HepG2 (cell line): ENCODE results near the gene BZW1. TPM values are rescaled to one million over a fixed set of nuclear protein-coding genes. Genes with fewer than 3 reads are reported as not detected.

ENCODE experiments used
- ATAC-seq: fragments of 200-7000 bp; cut with Tn5 transposase; 3 replicates; pipeline ENCODE4 v1.9.1; 2020; ENCODE audit warnings: mild to moderate bottlenecking, moderate library complexity
- BruUV-seq: library from RNA; stranded (reverse); fragments of 400-500 nt; replicated peaks from 2 replicates; lab custom pipeline; 2021; lab: Mats Ljungman, UMichigan
- CTCF ChIA-PET: fragments of 300-600 bp; formaldehyde crosslinking; extraction: SDS; loops from one replicate; lab custom pipeline; 2021; ENCODE audit warnings: low total read pairs, inconsistent platforms, low intra/inter-chr PET ratio; lab: Yijun Ruan, JAX
- POLR2A ChIA-PET: fragments of 350-600 bp; sonication (Branson Sonifier 250); formaldehyde crosslinking; loops from one replicate; lab custom pipeline; 2020; ENCODE audit warnings: antibody characterized with exemption, inconsistent platforms; lab: Yijun Ruan, JAX
- DNase-seq: peaks from one replicate; pipeline ENCODE4 v3.0.0-alpha.2; 2015; ENCODE audit warnings: low spot score
- FAIRE-seq: peaks from 3 replicates; lab custom pipeline; 2011; peaks lifted over from hg19 to GRCh38; lab: Jason Lieb, UNC
- H2AFZ ChIP-seq: one replicate; pipeline ENCODE4 v1.6.1; 2011; ENCODE audit warnings: low read length, inconsistent platforms
- H3K27ac ChIP-seq: fragments of 300-600 bp; 3 replicates; pipeline ENCODE4 v1.8.0; 2011; ENCODE audit warnings: mixed run types, mild to moderate bottlenecking, mixed read lengths, low read length, inconsistent platforms; ENCODE audit not compliant: insufficient read depth; ENCODE audit errors: extremely low read length
- H3K27me3 ChIP-seq, 2 experiments: fragments of 200-600 bp in 1 of 2; 2 replicates in 1 of 2; 3 replicates in 1 of 2; pipeline versions ENCODE4 v1.6.0 to v1.8.0; 2011; ENCODE audit warnings: low read length in 2 of 2, mild to moderate bottlenecking in 2 of 2, moderate library complexity in 2 of 2, inconsistent platforms in 1 of 2; ENCODE audit not compliant: insufficient read depth in 2 of 2, control insufficient read depth in 1 of 2
- H3K36me3 ChIP-seq, 2 experiments: fragments of 200-600 bp in 1 of 2; replicated peaks in 1 of 2; 2 replicates in 1 of 2; 3 replicates in 1 of 2; pipeline versions ENCODE4 v1.5.1 to v1.8.0; 2011; ENCODE audit warnings: low read length in 2 of 2, inconsistent platforms in 1 of 2; ENCODE audit not compliant: insufficient read depth in 2 of 2, control insufficient read depth in 1 of 2
- H3K4me1 ChIP-seq: 2 replicates; pipeline ENCODE4 v1.5.1; 2012; ENCODE audit warnings: low read length, inconsistent platforms; ENCODE audit not compliant: insufficient read depth
- H3K4me2 ChIP-seq: 2 replicates; pipeline ENCODE4 v1.6.0; 2011; ENCODE audit warnings: low read depth, low read length, inconsistent platforms
- H3K4me3 ChIP-seq, 3 experiments: fragments of 200-600 bp in 1 of 3; sonication (generic), shearing (Covaris generic) in 1 of 3; replicated peaks in 1 of 3; 2 replicates each; pipeline ENCODE4 v1.5.1; 2011 to 2016; ENCODE audit warnings: low read length in 3 of 3, inconsistent platforms in 2 of 3, low read depth in 2 of 3, mild to moderate bottlenecking in 2 of 3, control low read depth in 1 of 3, mixed read lengths in 1 of 3; ENCODE audit not compliant: insufficient read depth in 1 of 3
- H3K79me2 ChIP-seq: one replicate; pipeline ENCODE4 v1.6.1; 2011; ENCODE audit warnings: low read length, inconsistent platforms; ENCODE audit not compliant: insufficient read depth
- H3K9ac ChIP-seq: 2 replicates; pipeline ENCODE4 v1.6.0; 2011; ENCODE audit warnings: mild to moderate bottlenecking, low read depth, low read length, inconsistent platforms; ENCODE audit not compliant: insufficient read depth
- H3K9me3 ChIP-seq: 2 replicates; pipeline ENCODE4 v1.5.1; 2012; ENCODE audit warnings: mild to moderate bottlenecking, low read length
- H4K20me1 ChIP-seq: 2 replicates; pipeline ENCODE4 v1.6.0; 2011; ENCODE audit warnings: inconsistent platforms, mild to moderate bottlenecking, low read length, moderate library complexity; ENCODE audit not compliant: insufficient read depth
- EP300 ChIP-seq, 3 experiments: sonication (generic) in 1 of 3; formaldehyde crosslinking in 1 of 3; IDR thresholded peaks; 2 replicates each; pipeline versions ENCODE4 v1.5.1 to v1.6.1; 2011 to 2020; ENCODE audit warnings: low read depth in 2 of 3, low read length in 2 of 3, borderline replicate concordance in 1 of 3, improper control_type of control experiment in 1 of 3, mild to moderate bottlenecking in 1 of 3, missing genetic modification reagents in 1 of 3, moderate library complexity in 1 of 3
- FOXA3 ChIP-seq: IDR thresholded peaks from 2 replicates; pipeline ENCODE4 v1.6.1; 2016; ENCODE audit warnings: missing genetic modification reagents, missing compliant biosample characterization
- KLF13 ChIP-seq: sonication (generic); formaldehyde crosslinking; IDR thresholded peaks from 2 replicates; pipeline ENCODE4 v1.4.0; 2020; ENCODE audit warnings: mild to moderate bottlenecking, missing genetic modification reagents
- MXD4 ChIP-seq: IDR thresholded peaks from 2 replicates; pipeline ENCODE4 v1.6.1; 2016; ENCODE audit warnings: mild to moderate bottlenecking, missing biosample characterization, missing genetic modification reagents
- SIN3B ChIP-seq: fragments of 150-350 bp; IDR thresholded peaks from 2 replicates; pipeline ENCODE4 v1.6.1; 2014; ENCODE audit warnings: low read length
- SNRNP70 ChIP-seq: fragments of 200-400 bp; formaldehyde crosslinking; IDR thresholded peaks from 2 replicates; pipeline ENCODE4 v1.6.1; 2017; ENCODE audit warnings: mild to moderate bottlenecking, low read depth, low read length, moderate library complexity
- TRAFD1 ChIP-seq: sonication (generic); formaldehyde crosslinking; IDR thresholded peaks from 2 replicates; pipeline ENCODE4 v1.5.1; 2020; ENCODE audit warnings: missing genetic modification reagents, mild to moderate bottlenecking, borderline replicate concordance
- ZBTB44 ChIP-seq: sonication (generic); formaldehyde crosslinking; IDR thresholded peaks from 2 replicates; pipeline ENCODE4 v1.4.0; 2020; ENCODE audit warnings: missing genetic modification reagents
- ZNF275 ChIP-seq: sonication (generic); formaldehyde crosslinking; IDR thresholded peaks from 2 replicates; pipeline ENCODE4 v1.8.0; 2022; ENCODE audit warnings: missing genetic modification reagents, mild to moderate bottlenecking, inconsistent platforms, borderline replicate concordance
- ZNF614 ChIP-seq: IDR thresholded peaks from 2 replicates; pipeline ENCODE4 v1.6.1; 2018; ENCODE audit warnings: missing biosample characterization, missing genetic modification reagents, inconsistent platforms, borderline replicate concordance
- ZNF839 ChIP-seq: sonication (generic); formaldehyde crosslinking; IDR thresholded peaks from 2 replicates; pipeline ENCODE4 v1.4.0; 2020; ENCODE audit warnings: missing genetic modification reagents, mild to moderate bottlenecking, borderline replicate concordance
- WGBS: methylation state at CpG from one replicate; pipeline ENCODE4 v1.1.6; 2017; ENCODE audit warnings: low lambda C conversion rate; 5-methylcytosine and 5-hydroxymethylcytosine counted together
- in situ Hi-C: cut with HindIII; loops from 2 replicates; pipeline ENCODE4 v1.10.0; 2017; ENCODE audit warnings: low pct_unique_long_range_greater_than_20kb; ENCODE audit not compliant: extremely low pct_ligation_motif_present
- intact Hi-C: fragments of 100-400 bp; cut with micrococcal nuclease; formaldehyde crosslinking; loops from one replicate; pipeline ENCODE4 v1.10.0; 2022; ENCODE audit not compliant: unreplicated experiment
- polyA plus RNA-seq, 8 experiments: library from polyadenylated mRNA; depleted of rRNA in 3 of 8; stranded (reverse) in 7 of 8; unstranded in 1 of 8; fragments of >200 nt; fragmentation: Illumina TruSeq in 4 of 8; extraction: Trizol in 4 of 8; gene quantifications; 2 replicates each; pipeline versions ENCODE4 v1.2.1 to v1.2.3, GENCODE V29; 2011 to 2016; ENCODE audit warnings: low read depth in 4 of 8, missing spikeins in 1 of 8, mixed read lengths in 1 of 8; ENCODE audit not compliant: insufficient read depth in 1 of 8
- total RNA-seq, 5 experiments: library from RNA; depleted of rRNA; stranded (reverse); fragments of >200 nt; fragmentation: Illumina TruSeq; extraction: Trizol; gene quantifications; 2 replicates each; pipeline ENCODE4 v1.2.3, GENCODE V29; 2016; ENCODE audit warnings: low read depth in 1 of 5
- TF ChIP-seq, protein P1 (sequence below): sonication (generic); formaldehyde crosslinking; IDR thresholded peaks from 2 replicates; pipeline ENCODE4 v1.9.0; 2021; ENCODE audit warnings: missing genetic modification reagents, borderline replicate concordance

The BZW1 gene
- total and polyA plus RNA-seq, 2 of the 13 experiments (the other 11 are each of a cell fraction or from before 2014, with no cell fraction given) = 106 to 384 TPM

DNA sequence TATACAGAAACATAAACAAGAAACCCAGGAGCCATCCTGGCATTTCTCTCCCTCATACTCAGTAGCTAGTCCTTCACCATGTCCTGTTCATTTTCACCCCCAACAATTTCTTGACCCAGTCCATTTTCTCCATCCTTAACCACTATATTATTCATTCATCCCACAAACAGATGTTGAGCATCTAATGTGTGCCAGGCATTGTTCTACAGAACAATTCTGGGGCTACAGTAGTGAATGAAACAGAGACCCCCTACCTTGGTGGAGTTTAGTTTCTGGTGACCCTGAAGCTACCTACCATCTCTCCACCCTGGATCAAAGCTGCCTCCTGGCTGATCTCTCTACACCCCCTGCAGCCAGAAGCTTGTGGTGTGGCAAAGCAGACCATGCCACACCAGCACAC lies 27.5 kb upstream of the BZW1 start:
- TF ChIP-seq ZNF614 = no peak
- TF ChIP-seq EP300 (IDR thresholded peaks at IDR 0.05; ENCODE audit: low read depth in 2 of 2, low read length in 2 of 2) = no peak
- TF ChIP-seq EP300 (CRISPR knock-in tag; IDR thresholded peaks at IDR 0.05; ENCODE audit: borderline replicate concordance) = no peak
- H3K27ac ChIP-seq = no peak overlapping the region
- FAIRE-seq (no peak), ATAC-seq (no peak), DNase-seq (no peak)
- no peaks in the 10 kb centered on the region for H3K36me3 ChIP-seq
- CTCF ChIA-PET = no interaction called here
- in situ Hi-C loops (no loop called here), intact Hi-C loops (no loop called here)
- H3K9me3 ChIP-seq = no peaks in the 10 kb centered on the region
- no peak overlapping the region for H2AFZ ChIP-seq
- no peak overlapping the region for H3K9ac ChIP-seq
- H4K20me1 ChIP-seq = no peaks in the 10 kb centered on the region
- BruUV-seq = no TSS peak
- no peak overlapping the region for H3K4me3 ChIP-seq
- H3K4me1 ChIP-seq = peaks cover 8% of the 10 kb centered on the region
- peaks cover 2 to 3% of the 10 kb centered on the region in 2 experiments; a peak in 2 of 5 replicates for H3K27me3 ChIP-seq
- H3K79me2 ChIP-seq = no peaks in the 10 kb centered on the region
- POLR2A ChIA-PET = no interaction called here
- no peak overlapping the region for H3K4me2 ChIP-seq

DNA sequence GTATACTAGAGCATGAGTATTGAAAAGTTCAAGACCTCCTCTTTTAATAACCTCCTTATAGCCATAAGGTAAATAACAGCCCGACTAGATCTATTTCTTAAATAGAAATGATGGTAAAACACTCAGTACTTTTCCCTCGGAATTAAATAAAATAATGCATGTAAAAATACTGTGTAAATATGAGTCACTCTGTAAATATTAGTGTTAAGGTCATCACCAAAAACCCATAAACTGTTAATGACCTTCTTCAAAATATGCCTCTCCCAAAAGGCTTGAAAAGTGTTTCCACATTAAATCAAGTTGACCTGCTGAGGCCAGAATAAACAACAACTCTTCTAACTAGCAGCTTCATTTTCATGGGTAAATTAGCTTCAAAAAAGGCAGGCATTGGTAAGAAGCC lies 25.3 kb upstream of the BZW1 start:
- Histone ChIP-seq H3K4me2 (no peak overlapping the region), H2AFZ (no peak overlapping the region), H3K27ac (no peak overlapping the region), H3K4me1 (peaks cover 8% of the 10 kb centered on the region), H4K20me1 (no peaks in the 10 kb centered on the region), H3K9me3 (no peaks in the 10 kb centered on the region), H3K4me3 (no peak overlapping the region), H3K79me2 (no peaks in the 10 kb centered on the region), H3K36me3 (no peaks in the 10 kb centered on the region), H3K9ac (no peak overlapping the region), H3K27me3 (peaks cover 2 to 3% of the 10 kb centered on the region in 2 experiments; a peak in 2 of 5 replicates)
- FAIRE-seq = peak; percentile 39
- ChIA-PET CTCF (no interaction called here), POLR2A (interaction anchor here (1.6 kb wide), 1 partner anchor 11 kb away, joined by 3 read pairs; no protein-coding TSS in a partner anchor)
- DNase-seq = peak; percentile 37
- BruUV-seq = no TSS peak
- no peak for ATAC-seq
- intact Hi-C loops = no loop called here
- in situ Hi-C loops = no loop called here
- WGBS = 0% methylated on average over 2 of the region's 2 CpGs
- TF ChIP-seq TRAFD1 (CRISPR knock-in tag) (no peak), SNRNP70 (no peak), FOXA3 (CRISPR knock-in tag) (peak; percentile 47; the same call in 1 of the 2 replicates), SIN3B (no peak), ZNF275 (CRISPR knock-in tag) (no peak), ZBTB44 (CRISPR knock-in tag) (no peak), KLF13 (CRISPR knock-in tag) (no peak), ZNF839 (CRISPR knock-in tag) (no peak), MXD4 (CRISPR knock-in tag) (no peak)
- TF ChIP-seq, protein P1, sequence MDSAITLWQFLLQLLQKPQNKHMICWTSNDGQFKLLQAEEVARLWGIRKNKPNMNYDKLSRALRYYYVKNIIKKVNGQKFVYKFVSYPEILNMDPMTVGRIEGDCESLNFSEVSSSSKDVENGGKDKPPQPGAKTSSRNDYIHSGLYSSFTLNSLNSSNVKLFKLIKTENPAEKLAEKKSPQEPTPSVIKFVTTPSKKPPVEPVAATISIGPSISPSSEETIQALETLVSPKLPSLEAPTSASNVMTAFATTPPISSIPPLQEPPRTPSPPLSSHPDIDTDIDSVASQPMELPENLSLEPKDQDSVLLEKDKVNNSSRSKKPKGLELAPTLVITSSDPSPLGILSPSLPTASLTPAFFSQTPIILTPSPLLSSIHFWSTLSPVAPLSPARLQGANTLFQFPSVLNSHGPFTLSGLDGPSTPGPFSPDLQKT (CRISPR knock-in tag) = no peak
